GM19468 (cell line): ENCODE results near the gene ANGPTL5.
A peak's percentile ranks its signal among the peaks of the same experiment; 100 is the strongest.
"Not testable (repeated sequence)": the region's sequence is repeated elsewhere in the genome, so short reads cannot be mapped to it uniquely, and the experiment has no call there.

Experiments
- ATAC-seq: cut with Tn5 transposase; IDR thresholded peaks from one replicate; pipeline ENCODE4 v1.9.1; 2021; ENCODE audit warnings: mild to moderate bottlenecking, moderate library complexity, moderate number of reproducible peaks; ENCODE audit not compliant: unreplicated experiment; ENCODE audit errors: extremely low read depth

ANGPTL5 gene

DNA sequence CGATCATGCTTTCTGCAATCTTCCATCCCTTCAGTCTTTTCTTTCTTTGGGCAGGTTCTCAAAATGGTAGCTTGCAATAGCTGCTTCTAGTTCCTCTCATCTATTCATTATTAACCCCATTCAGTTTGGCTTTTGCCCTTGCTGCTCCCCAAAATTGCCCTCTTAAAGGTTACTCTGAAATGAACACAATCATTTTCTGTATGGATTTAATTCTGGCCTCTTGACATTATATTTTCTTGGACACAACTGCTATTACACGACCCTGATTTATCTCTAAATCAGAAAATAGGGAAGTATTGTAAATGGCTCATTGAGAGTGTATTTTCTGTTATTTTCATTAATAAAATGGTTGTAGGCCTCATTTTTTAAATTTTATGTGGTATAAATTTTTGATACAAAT, at the start of gene ANGPTL5:
Gene ANGPTL5 (minus strand): TSS at position 101 of the 400 bp plus-strand sequence. CDS start 8,613 bp downstream, outside the sequence.
- ATAC-seq = no peak

DNA sequence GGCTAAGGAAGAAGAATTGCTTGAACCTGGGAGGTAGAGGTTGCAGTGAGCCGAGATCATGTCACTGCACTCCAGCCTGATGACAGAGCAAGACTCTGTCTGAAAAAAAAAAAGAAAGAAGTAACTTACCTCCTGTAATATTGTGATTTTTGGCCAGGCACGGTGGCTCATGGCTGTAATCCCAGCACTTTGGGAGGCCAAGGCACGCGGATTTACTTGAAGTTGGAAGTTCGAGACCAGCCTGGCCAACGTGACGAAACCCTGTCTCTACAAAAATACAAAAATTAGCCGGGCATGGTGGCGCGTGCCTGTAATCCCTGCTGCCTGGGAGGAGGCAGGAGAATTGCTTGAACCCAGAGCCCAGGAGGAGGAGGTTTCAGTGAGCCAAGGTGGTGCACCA, 47.9 kb upstream of the ANGPTL5 start:
- not testable (repeated sequence) for ATAC-seq

DNA sequence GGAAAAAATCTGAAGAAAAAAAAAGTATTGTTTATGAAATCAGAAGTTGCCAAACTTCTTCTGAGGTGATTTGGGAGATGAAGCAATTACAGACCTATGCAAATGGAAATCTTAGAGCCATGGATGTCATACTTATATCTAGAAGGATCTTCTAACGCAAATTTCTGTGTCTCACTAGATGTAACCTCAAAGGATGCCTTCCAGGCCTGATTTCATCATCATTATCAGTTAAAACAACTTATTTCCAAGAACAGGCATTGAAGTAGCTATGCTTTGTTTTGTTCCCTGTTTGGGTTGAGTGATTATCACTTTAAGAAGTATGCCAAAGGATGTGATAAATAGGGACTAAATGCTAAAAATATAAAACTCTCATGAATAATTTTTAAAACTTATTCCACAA, 43.9 kb upstream of the ANGPTL5 start:
- no peak for ATAC-seq

DNA sequence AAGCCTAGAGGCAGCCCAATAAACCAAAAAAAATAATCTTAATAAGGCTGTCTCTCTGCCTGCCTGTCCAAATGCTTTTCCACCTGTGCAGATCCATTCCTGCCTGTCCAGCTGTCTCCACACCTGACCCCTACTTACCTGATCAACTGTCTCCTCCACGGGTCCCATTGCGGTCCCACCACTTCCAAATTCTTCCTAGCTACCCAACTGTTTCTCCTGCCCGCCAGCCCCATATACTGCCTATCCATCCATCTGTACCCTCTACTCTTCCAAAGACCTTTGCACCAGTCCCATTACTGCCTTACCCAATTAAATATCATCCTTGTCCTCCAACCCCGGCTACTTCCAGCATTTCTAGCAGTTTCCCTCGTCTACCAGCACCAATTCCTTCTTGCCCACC, 39.4 kb upstream of the ANGPTL5 start:
- no peak for ATAC-seq

DNA sequence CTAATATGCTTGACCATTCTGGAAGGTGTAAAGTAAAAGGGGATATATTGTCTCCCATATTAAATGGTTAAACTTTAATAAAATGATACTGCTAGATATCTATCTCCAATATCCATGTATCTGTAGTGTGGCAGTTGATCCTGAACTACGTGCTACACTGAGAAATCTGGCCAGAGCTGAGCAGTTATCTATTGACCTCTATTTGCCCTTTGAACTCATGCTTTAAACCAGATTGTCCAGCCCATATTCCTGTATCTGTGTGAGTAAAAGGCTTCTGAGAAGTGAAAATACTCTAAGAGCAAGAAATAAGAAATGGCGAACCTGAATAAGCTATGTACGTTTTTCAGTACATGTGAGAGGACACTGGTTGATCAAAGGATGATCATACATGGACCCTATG, 39.0 kb upstream of the ANGPTL5 start:
- ATAC-seq = no peak

DNA sequence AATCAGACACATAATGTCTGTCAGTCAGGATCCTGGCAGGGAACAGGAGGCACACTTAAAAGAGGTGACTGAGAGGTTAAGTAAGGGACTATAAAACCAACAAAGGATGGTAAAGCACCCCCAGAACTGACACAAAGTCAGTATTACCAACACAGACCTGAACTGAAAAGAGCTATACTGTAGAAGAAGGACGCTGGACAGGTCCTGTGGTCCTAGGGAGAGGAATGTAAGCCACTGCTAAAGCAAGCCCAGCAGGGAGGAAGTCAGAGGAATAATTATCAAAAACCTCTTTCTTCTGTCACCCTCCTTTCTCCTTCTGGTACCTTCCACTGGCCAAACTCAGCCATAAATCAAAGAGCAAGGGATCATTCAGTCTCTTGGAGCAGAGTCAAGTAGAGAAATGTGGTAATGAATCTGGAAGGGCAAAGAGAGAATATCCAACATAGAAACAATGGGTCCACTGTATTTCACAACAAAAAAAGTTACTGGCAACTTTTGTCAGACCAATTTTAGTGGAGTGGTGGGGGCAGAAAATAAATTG, 33.4 kb upstream of the ANGPTL5 start:
- ATAC-seq = no peak

DNA sequence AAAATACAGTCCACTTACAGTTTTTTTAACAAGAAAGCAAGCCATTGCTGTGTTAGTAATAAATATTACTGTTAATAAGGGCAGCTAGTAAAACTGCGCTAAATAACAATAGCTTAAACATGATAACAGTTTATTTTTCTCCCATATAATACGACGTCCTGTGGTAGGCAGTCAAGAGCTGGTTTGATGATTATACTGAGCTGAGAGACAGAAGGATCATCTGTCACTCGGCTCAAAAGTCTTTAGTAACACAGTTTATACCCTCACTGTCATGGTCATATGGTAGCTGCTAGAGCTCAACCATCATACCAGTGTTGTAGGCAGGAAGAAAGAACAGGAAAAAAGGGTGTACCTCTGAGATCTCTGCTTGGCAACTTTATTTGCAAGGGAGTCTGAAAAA, 29.1 kb upstream of the ANGPTL5 start:
- no peak for ATAC-seq

DNA sequence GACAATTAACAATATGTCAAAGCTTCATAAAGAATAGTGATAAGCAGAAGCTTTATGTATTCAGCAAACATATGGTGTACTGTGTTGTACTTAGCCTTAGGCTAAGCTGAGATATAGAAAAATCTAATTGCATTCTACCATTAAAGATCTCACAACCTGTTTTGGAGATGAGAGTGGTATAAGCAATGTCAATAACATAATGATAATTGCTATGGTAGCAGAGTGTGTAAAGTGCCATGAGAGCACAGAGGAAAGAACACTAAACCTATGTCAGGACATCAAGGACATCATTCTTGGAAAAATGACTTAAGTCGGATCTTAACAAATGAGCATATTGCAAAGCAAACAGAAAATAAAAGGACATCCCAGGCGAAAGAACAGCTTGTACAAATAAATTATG, 28.6 kb upstream of the ANGPTL5 start:
- ATAC-seq = no peak

DNA sequence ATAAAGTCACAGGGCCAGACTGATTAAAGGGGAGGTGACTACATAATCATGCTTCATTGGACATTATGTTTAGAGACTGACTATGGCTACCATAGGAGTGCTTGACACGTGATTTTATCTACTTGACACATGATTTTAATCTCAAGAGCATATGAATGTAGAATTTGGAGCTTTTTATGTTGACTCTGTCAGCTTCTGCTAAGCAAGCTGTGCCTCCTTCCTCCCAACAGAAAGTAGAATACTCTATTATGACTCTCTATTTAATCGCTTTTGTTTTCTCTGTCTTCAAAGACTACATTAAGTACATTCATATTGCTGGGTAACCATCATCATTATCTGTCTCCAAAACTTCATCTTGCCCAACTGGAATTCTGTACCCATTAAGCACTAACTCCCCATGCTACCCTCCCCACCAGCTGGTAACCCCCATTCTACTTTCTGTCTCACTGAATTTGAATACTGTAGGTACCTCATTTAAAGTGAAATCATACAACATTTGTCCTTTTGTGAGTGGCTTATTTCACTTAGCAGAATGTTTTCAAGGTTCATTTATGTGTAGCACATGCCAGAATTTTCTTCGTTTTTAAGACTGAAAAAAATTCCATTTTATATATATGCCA, 24.7 kb upstream of the ANGPTL5 start:
- no peak for ATAC-seq

DNA sequence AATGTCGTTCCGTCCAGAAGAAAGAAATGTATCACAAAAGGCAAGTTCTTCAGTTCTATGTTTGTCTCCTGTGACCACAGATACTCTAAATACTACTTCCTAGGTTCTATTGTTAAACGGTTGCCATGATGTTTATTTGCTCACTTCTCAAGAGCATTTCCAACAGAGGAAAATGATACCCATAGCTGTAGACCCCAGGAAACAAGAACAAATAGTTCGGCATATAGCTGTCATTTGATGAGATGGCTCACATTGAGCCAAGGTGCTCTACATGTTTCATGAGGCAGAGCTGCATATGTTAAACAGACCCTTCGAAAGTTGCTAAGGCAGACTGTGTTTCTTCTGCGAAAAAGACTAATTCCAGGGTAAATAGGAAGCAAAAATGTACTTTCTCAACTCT, 15.4 kb upstream of the ANGPTL5 start:
- ATAC-seq = no peak

DNA sequence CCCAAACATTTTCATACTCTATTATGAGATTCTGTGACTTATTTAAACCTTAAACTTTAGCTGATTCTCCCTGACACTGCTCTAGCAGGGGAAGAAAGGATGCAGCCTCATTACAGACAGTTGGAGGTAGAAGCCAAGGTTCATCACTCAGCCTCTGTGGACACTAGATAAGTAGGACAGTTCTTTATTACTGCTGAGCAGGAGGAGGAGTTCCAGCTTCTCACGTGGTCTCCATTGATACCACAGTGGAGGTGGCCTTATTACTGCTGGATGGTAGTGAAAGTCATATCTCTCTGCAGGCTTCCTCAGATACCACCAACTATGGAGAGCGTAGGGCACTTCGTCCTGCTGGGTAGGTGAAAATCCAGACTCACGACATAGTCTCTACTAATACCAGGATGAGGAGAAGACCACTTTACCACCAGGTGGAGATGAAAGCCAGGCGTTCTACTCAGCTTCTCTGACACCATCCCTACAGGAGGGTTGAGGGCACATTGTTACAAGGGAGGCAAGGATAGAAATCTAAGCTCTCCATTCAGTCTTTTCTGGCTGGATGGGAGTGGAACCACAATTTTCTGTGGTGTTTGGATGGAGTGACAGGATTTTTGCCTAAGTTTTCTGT, 13.1 kb upstream of the ANGPTL5 start:
- ATAC-seq = no peak

DNA sequence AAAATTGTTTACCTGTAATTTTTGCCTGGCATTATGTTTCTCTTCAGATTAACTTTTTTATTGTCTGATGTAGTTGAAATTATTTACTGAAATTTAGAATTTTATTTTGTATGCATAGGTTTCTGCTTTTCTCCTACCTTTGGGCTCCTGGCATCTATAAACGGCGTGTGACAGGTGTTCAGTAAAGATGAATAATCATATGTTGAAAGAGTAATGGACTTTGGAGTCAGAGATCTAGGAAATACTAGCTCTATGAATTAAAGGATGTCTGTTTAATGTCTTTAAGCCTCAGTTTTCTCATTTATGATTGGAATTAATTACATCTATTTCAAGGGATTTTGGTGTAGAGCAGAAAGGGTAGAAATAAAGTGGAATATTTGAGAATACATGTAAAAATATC, 7.2 kb upstream of the ANGPTL5 start:
- ATAC-seq = no peak

DNA sequence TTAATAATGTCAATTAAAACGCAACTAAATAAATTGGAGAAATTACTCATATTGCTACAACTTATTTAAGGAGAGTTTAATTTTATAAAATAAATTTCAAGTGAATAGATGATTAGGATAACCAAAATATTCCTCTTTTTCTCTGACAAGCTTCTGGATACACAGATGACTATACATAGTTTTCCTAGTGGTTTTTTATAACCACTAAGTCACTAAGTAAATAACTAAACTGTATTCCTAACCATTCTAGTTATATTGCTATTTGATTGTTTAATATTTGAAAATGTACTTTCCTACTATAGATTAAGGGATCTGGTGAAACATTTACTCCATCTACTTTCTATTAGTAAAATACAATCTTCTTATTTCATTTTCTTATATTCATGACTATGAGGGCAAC, 4.7 kb upstream of the ANGPTL5 start:
- no peak for ATAC-seq

DNA sequence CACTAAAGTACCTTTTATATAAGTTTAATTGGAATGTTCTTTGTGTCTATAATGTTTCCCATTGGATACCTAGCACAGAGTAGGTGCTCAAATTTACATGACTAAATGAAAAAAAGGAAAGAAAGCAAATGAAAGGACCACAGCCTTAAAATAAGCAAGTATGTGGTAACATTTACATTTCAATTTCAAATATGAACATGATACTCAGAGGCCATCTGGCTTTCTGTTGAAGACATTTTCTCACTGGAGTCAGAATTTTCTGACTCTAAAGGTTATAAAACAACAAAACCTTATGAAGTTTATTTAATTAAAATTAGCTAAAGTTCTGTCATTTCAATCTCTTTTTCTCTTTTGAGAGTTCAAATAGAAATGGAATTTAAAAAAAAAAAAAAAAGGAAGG, 904 bp upstream of the ANGPTL5 start:
- no peak for ATAC-seq

DNA sequence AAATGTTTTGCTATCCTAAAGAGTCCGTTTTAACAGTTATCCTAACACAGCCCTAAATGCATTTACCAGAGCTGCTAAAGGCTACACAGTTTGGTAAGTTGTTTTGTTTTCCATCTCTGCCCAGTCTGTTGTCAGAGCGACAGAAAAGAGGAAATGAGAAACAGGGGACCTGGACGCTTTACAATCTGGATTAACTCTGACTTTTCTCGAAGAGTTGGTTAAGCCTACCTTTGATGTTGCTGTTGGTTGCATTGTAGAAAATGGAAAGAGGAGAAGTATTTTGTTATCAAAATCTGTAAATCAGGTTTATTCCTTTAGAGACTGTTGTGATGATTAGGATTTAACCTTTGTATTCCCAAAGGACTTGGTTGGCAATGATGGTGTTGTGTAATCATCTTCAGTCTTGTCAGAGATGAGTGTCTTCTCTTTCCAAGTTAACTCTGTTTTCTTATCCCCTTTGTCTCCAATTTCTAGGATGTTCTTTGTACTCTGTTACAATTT, 481 bp downstream of the ANGPTL5 start:
- ATAC-seq = peak; percentile 41

DNA sequence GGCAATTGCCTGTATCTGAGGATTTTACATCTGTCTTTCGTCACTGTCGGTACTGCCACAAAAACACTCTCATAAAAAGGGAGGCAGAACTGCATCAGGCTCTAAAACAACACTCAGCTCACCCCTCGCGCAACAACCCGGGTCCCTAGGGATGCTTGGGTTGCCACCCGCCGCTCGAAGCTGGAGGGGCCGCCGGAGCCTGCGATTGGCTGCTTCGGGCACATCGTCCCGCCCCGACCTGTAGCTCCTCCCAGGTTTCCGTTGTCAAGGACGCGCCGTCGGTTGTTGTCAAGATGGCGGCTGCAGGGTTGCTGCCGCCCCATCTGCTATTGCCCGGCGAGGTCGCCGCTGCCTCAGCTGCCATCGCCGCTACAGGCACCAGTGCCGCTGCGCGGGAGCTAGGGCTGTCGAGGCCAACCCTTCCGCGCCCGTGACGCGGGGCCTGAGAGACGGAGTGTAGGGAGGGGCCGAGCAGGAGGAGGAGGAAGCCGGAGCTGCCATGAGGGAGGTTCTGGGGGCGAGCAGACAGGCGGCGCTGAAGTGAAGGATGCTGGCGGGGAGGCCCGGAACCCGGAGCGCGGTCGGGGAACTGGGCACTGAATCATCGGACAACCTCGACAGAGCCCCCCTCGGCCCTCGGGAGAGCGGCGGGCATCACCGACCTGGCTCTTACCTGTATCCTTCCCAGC, 1.4 kb downstream of the ANGPTL5 start, which contains the start of gene CEP126:
Gene CEP126 (plus strand): TSS at position 273 of the 689 bp plus-strand sequence. CDS start 275 bp downstream, at position 548.
- peak; percentile 99 for ATAC-seq

DNA sequence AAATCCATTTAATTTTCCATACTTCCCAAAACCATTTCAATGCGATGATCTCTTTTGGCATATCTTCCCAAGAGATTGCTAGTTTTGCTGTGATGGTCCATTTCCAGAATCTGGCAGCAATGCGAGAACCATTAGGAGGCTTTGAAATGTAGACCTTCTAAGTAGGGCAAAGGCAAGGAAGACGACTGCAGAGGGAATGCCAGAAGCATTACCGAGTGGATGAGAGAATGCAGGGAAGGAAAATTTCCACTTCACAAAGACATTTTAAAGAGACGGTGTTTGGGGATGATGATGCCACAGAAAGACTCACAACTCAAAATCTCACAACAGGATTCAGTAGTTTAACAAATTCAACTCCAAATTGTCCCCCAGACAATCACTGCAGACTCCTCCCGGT, 2.0 kb downstream of the ANGPTL5 start:
- no peak for ATAC-seq

DNA sequence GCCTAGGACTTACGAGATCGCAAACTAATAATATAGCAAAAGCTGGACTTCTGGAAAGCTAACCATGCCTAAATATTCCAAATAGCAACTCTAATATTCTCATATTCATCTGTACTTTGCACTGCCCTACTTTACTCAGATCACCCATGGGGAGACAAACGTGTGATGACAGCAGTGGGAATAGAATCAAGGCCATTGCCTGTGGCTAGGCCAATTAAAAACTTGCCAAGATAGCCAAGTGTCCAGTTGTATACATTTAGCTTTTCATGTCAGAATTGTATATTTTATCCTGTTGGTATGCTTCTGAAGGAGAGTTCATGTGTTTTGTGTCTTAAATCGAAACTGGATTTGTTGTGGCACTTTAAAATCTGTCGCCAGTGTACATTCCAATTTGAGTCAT, 2.7 kb downstream of the ANGPTL5 start:
- no peak for ATAC-seq

DNA sequence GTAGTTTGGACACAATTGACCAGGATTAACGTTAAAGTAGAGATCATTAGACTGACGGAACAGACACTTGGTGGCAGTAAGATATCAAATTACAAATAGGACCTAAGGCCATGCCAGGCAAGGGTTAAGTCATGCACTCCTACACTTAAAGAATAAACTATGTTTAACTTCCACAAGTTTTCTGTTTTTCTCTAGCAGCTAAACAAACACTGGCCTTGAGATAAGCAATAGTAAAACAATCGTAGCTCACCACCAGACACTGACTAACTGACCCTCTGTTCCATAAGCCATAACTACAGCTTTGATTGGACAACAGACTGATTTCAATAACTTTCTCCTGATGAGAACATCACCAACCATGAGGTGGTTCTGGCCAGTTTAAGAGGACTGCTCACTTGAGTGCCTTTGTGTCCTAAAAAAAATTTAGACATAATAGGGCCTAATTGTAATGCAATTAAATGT, 3.5 kb downstream of the ANGPTL5 start:
- no peak for ATAC-seq

DNA sequence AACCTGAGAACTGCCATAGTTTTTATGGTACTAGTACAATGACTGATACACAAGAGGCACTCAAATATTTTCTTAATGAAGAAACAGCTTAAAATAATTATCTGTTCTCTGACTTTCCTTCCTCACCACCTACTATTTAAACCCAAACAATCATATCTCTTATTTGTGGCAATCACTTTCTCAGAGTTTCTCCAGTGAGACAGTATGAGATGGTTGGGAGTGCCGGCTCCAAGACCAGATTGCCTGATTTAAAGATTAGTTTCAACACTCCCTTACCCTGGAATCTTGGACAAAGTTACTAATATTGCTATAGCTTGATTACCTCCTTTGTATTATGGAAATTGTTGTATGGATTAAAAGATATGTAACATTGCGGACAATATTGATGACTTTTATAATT, 7.2 kb downstream of the ANGPTL5 start:
- ATAC-seq = no peak

DNA sequence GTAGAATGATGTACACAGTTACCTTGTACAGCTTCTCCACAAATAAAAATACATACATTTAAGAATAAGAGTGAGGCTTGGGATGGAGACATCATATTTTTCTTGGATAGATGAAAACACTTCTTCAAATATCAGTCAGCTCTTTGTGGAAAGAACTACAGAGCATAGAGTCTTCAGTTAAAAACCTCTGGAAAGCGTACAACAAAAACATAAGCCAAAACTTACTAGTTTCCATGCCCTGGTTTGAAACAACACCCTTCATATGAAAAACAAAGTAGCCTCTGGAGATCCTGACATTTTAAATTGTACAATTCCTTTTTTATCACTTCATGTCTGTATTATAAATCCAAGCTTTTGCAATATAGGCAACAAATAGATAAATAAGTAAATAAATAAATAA, 8.5 kb downstream of the ANGPTL5 start:
- no peak for ATAC-seq
